HCT116 (cell line): ENCODE data around the gene CPHXL2. TPM values are rescaled to one million over a fixed set of nuclear protein-coding genes. Genes with fewer than 3 reads are reported as not detected.

Experiments
- ATAC-seq: fragments of 200-7000 bp; cut with Tn5 transposase; 2 replicates; pipeline ENCODE4 v1.9.1; 2020; ENCODE audit warnings: mild to moderate bottlenecking, moderate library complexity
- BruUV-seq: library from RNA; stranded (reverse); fragments of 400-500 nt; replicated peaks from 2 replicates; lab custom pipeline; 2021; lab: Mats Ljungman, UMichigan
- CTCF ChIA-PET: fragments of 300-600 bp; sonication (Branson Sonifier 250); formaldehyde crosslinking; loops from one replicate; lab custom pipeline; 2021; ENCODE audit warnings: antibody characterized with exemption; lab: Charles Lee
- POLR2A ChIA-PET: fragments of 300-600, 350-600 bp; sonication (Branson Sonifier 250); formaldehyde crosslinking; loops from one replicate; lab custom pipeline; 2021; ENCODE audit warnings: antibody characterized with exemption; lab: Charles Lee
- RAD21 ChIA-PET, 2 experiments: fragments of 300-600 bp; sonication (Branson Sonifier 250); formaldehyde crosslinking; loops; one replicate each; lab custom pipeline; 2023; ENCODE audit warnings: low total read pairs in 2 of 2; ENCODE audit not compliant: uncharacterized antibody in 2 of 2, unreplicated experiment in 2 of 2, low non-redundant PET in 1 of 2; lab: Charles Lee
- DNase-seq: peaks from one replicate; pipeline ENCODE4 v3.0.0-alpha.2; 2010; ENCODE audit warnings: low read depth, low spot score
- H2AFZ ChIP-seq: fragments of 200-600 bp; shearing (Covaris generic), sonication (generic); 2 replicates; pipeline ENCODE4 v1.6.1; 2017; ENCODE audit warnings: low read depth, mixed run types, mixed read lengths, antibody characterized with exemption, low read length; ENCODE audit not compliant: poor library complexity, severe bottlenecking
- H3K27ac ChIP-seq: 2 replicates; pipeline ENCODE4 v1.5.1; 2012; ENCODE audit warnings: low read depth, low read length
- H3K27me3 ChIP-seq: fragments of 200-600 bp; sonication (generic); 2 replicates; pipeline ENCODE4 v1.6.1; 2016; ENCODE audit warnings: mixed run types, low read length, mixed read lengths; ENCODE audit not compliant: insufficient read depth
- H3K36me3 ChIP-seq, 2 experiments: fragments of 200-500 bp in 1 of 2; fragments of 200-600 bp in 1 of 2; sonication (Bioruptor generic) in 1 of 2; sonication (generic) in 1 of 2; 2 replicates each; pipeline versions ENCODE4 v1.5.1 to v1.6.1; 2014 to 2016; ENCODE audit warnings: low read length in 2 of 2, inconsistent platforms in 1 of 2, mixed read lengths in 1 of 2, mixed run types in 1 of 2; ENCODE audit not compliant: insufficient read depth in 2 of 2, control insufficient read depth in 1 of 2
- H3K4me1 ChIP-seq, 2 experiments: fragments of 200-600 bp in 1 of 2; sonication (generic) in 1 of 2; 2 replicates each; pipeline versions ENCODE4 v1.5.1 to v1.6.1; 2012 to 2017; ENCODE audit warnings: low read length in 2 of 2, inconsistent platforms in 1 of 2, mild to moderate bottlenecking in 1 of 2, mixed read lengths in 1 of 2, mixed run types in 1 of 2, moderate library complexity in 1 of 2; ENCODE audit not compliant: insufficient read depth in 2 of 2, control insufficient read depth in 1 of 2
- H3K4me2 ChIP-seq: fragments of 200-600 bp; sonication (generic); 2 replicates; pipeline ENCODE4 v1.6.1; 2017; ENCODE audit warnings: mixed run types, low read length, mixed read lengths
- H3K4me3 ChIP-seq, 2 experiments: fragments of 200-600 bp in 1 of 2; sonication (generic) in 1 of 2; replicated peaks in 1 of 2; 2 replicates each; pipeline ENCODE4 v1.5.1; 2011 to 2016; ENCODE audit warnings: low read length in 2 of 2, control low read depth in 1 of 2, low read depth in 1 of 2, mild to moderate bottlenecking in 1 of 2, mixed read lengths in 1 of 2, mixed run types in 1 of 2
- H3K79me2 ChIP-seq: fragments of 200-600 bp; sonication (generic); 2 replicates; pipeline ENCODE4 v1.6.1; 2017; ENCODE audit warnings: mild to moderate bottlenecking, mixed run types, low read length, moderate library complexity, mixed read lengths; ENCODE audit not compliant: insufficient read depth
- H3K9ac ChIP-seq: fragments of 200-600 bp; sonication (generic); 2 replicates; pipeline ENCODE4 v1.6.1; 2016; ENCODE audit warnings: low read length, mixed read lengths
- H3K9me2 ChIP-seq: fragments of 200-600 bp; sonication (generic), shearing (Covaris generic); 2 replicates; pipeline ENCODE4 v1.6.1; 2017; ENCODE audit warnings: mixed run types, mild to moderate bottlenecking, moderate library complexity; ENCODE audit not compliant: insufficient read depth
- H3K9me3 ChIP-seq, 2 experiments: fragments of 200-500 bp in 1 of 2; fragments of 200-600 bp in 1 of 2; sonication (Bioruptor generic) in 1 of 2; sonication (generic) in 1 of 2; 2 replicates each; pipeline ENCODE4 v1.6.1; 2014 to 2017; ENCODE audit warnings: low read length in 2 of 2, mixed read lengths in 2 of 2, inconsistent platforms in 1 of 2, low read depth in 1 of 2, mild to moderate bottlenecking in 1 of 2, mixed run types in 1 of 2, moderate library complexity in 1 of 2; ENCODE audit not compliant: control insufficient read depth in 1 of 2, insufficient read depth in 1 of 2
- H4K20me1 ChIP-seq: fragments of 200-600 bp; sonication (generic), shearing (Covaris generic); 2 replicates; pipeline ENCODE4 v1.6.1; 2017; ENCODE audit warnings: mixed run types, mild to moderate bottlenecking, moderate library complexity; ENCODE audit not compliant: insufficient read depth
- CBX3 ChIP-seq: IDR thresholded peaks from 2 replicates; pipeline ENCODE4 v1.6.1; 2012; ENCODE audit warnings: low read depth
- EGR1 ChIP-seq: IDR thresholded peaks from 2 replicates; pipeline ENCODE4 v1.6.1; 2012; ENCODE audit warnings: low read depth
- EZH2phosphoT487 ChIP-seq: fragments of 200-600 bp; IDR thresholded peaks from 2 replicates; pipeline ENCODE4 v1.6.1; 2018; ENCODE audit warnings: antibody characterized with exemption, borderline replicate concordance
- JUND ChIP-seq: IDR thresholded peaks from 2 replicates; pipeline ENCODE4 v1.6.1; 2012
- SP1 ChIP-seq: IDR thresholded peaks from 2 replicates; pipeline ENCODE4 v1.6.1; 2012; ENCODE audit warnings: low read depth
- YY1 ChIP-seq: IDR thresholded peaks from 2 replicates; pipeline ENCODE4 v1.6.1; 2011; ENCODE audit warnings: low read length, low read depth, moderate library complexity, mild to moderate bottlenecking; ENCODE audit not compliant: insufficient replicate concordance; ENCODE audit errors: extremely low read depth
- ZFX ChIP-seq: fragments of 450-650 bp; IDR thresholded peaks from 2 replicates; pipeline ENCODE4 v1.6.1; 2017
- intact Hi-C: fragments of 100-400 bp; cut with micrococcal nuclease; formaldehyde crosslinking; loops from 2 replicates; pipeline ENCODE4 v1.10.0; 2022
- total RNA-seq: library from RNA; stranded (reverse); gene quantifications from one replicate; pipeline ENCODE4 v1.2.1, GENCODE V29; 2021; ENCODE audit not compliant: unreplicated experiment
- TF ChIP-seq, protein P1 (sequence below): IDR thresholded peaks from 2 replicates; pipeline ENCODE4 v1.6.1; 2012

The CPHXL2 gene
- total RNA-seq, 1 experiment from 2014 or later = not detected

DNA sequence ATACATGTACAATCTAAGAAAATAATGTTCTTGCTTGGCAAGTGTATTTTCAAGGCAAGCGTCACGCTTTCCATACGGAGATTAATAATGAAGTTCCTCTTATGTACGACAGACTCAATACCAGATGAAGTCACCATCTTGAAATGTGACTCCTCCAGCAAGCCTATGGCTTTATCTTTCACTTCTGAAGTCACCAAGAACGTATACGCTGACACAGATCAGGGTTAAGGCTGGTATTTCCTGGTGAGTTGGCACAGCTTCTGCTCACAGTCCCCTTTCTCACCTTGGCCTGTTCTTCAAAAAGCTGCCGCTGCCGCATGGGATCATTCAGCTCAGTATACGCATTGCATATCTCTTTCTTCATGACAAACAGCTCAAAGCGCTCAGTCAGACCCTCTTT is 47.7 kb downstream of the CPHXL2 start:
- no peak for ATAC-seq
- H3K36me3 ChIP-seq = peaks cover 47 to 76% of the 10 kb centered on the region in 2 experiments
- no peak overlapping the region for H3K27ac ChIP-seq
- no peaks in the 10 kb centered on the region for H3K9me3 ChIP-seq
- 0 out of 2 replicates have a peak, but pooled peaks cover 5% of the 10 kb centered on the region for H4K20me1 ChIP-seq
- TF ChIP-seq YY1 = no peak
- no peak for TF ChIP-seq CBX3
- TF ChIP-seq EZH2phosphoT487 = no peak
- TF ChIP-seq EGR1 = no peak
- TF ChIP-seq JUND = no peak
- TF ChIP-seq, all 23 proteins: peak for 0
- no peaks in the 10 kb centered on the region for H3K4me1 ChIP-seq
- H3K27me3 ChIP-seq = no peaks in the 10 kb centered on the region
- intact Hi-C loops = no loop called here
- POLR2A ChIA-PET = no interaction called here
- RAD21 ChIA-PET = no interaction called here
- DNase-seq = no peak
- H3K4me3 ChIP-seq = no peak overlapping the region
- H3K9ac ChIP-seq = no peak overlapping the region
- no TSS peak for BruUV-seq
- H2AFZ ChIP-seq = no peak overlapping the region
- CTCF ChIA-PET = interaction anchor here (0.7 kb wide), 1 partner anchor 112 kb away, joined by 5 read pairs; no protein-coding TSS in a partner anchor
- H3K79me2 ChIP-seq = peaks cover 3% of the 10 kb centered on the region; the same call in 1 of the 2 replicates
- H3K4me2 ChIP-seq = no peak overlapping the region
- H3K9me2 ChIP-seq = no peaks in the 10 kb centered on the region

DNA sequence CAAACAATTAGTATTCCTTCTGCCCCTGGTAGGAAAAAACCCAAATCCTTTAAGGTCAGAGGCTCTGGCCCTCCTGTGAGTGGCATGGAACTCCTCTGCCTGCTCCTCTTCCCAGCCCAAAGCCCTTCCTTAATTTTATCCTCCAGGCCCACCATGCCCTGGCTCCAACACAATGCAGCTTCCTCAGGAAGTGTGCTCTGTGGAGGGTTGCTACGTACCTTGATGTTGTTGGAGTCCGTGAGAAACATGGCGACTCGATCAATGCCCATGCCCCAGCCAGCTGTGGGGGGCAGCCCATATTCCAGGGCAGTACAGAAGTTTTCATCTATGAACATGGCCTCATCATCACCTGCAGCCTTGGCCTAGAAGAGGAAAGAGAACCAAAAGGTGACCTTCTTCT is 48.5 kb downstream of the CPHXL2 start:
- RAD21 ChIA-PET = no interaction called here
- no peak for DNase-seq
- CTCF ChIA-PET = no interaction called here
- no peak overlapping the region for H3K9ac ChIP-seq
- H4K20me1 ChIP-seq = 0 out of 2 replicates have a peak, but pooled peaks cover 5% of the 10 kb centered on the region
- TF ChIP-seq YY1 (no peak), EZH2phosphoT487 (no peak), SP1 (no peak), CBX3 (no peak), EGR1 (no peak), ZFX (no peak)
- TF ChIP-seq, protein P1, sequence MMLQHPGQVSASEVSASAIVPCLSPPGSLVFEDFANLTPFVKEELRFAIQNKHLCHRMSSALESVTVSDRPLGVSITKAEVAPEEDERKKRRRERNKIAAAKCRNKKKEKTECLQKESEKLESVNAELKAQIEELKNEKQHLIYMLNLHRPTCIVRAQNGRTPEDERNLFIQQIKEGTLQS = no peak
- no peak overlapping the region for H3K27ac ChIP-seq
- H3K36me3 ChIP-seq = peaks cover 41 to 69% of the 10 kb centered on the region in 2 experiments
- POLR2A ChIA-PET = no interaction called here
- H3K4me2 ChIP-seq = no peak overlapping the region
- peaks cover 0 to 5% of the 10 kb centered on the region in 2 experiments; a peak in 2 of 4 replicates for H3K4me1 ChIP-seq
- no peak overlapping the region for H3K4me3 ChIP-seq
- H3K9me3 ChIP-seq = no peaks in the 10 kb centered on the region
- H3K27me3 ChIP-seq = no peaks in the 10 kb centered on the region
- BruUV-seq = no TSS peak
- ATAC-seq = no peak
- no peak overlapping the region for H2AFZ ChIP-seq
- H3K9me2 ChIP-seq = no peaks in the 10 kb centered on the region
- H3K79me2 ChIP-seq = no peaks in the 10 kb centered on the region
- intact Hi-C loops = no loop called here
